Mesodermal cell (in vitro differentiated cells): ENCODE data around the gene ICOS.
"Not testable (repeated sequence)": the region's sequence is repeated elsewhere in the genome, so short reads cannot be mapped to it uniquely, and the experiment has no call there.

Source experiments
- H3K27ac ChIP-seq: 2 replicates; pipeline ENCODE4 v1.7.0; 2013; ENCODE audit warnings: mild to moderate bottlenecking, low read depth, low read length, moderate library complexity; ENCODE audit not compliant: severe bottlenecking
- H3K36me3 ChIP-seq: 2 replicates; pipeline ENCODE4 v1.7.1; 2013; ENCODE audit warnings: mild to moderate bottlenecking, low read length, moderate library complexity; ENCODE audit not compliant: control insufficient read depth, insufficient read depth
- H3K4me1 ChIP-seq: one replicate; pipeline ENCODE4 v1.7.1; 2013; ENCODE audit warnings: mild to moderate bottlenecking, low read length; ENCODE audit not compliant: insufficient read depth, control insufficient read depth, poor library complexity, severe bottlenecking
- H3K4me3 ChIP-seq: 2 replicates; pipeline ENCODE4 v1.7.0; 2013; ENCODE audit warnings: low read length, control low read depth, mild to moderate bottlenecking; ENCODE audit not compliant: insufficient read depth, poor library complexity, severe bottlenecking; ENCODE audit errors: extremely low read depth
- H3K9me3 ChIP-seq: 2 replicates; pipeline ENCODE4 v1.7.1; 2013; ENCODE audit warnings: mild to moderate bottlenecking, low read length, moderate library complexity; ENCODE audit not compliant: control insufficient read depth
- WGBS, 2 experiments: methylation state at CpG; one replicate each; pipeline ENCODE4 v1.1.5; 2013; ENCODE audit warnings: missing lambda C conversion rate in 2 of 2; ENCODE audit not compliant: insufficient coverage in 2 of 2; 5-methylcytosine and 5-hydroxymethylcytosine counted together

The ICOS gene

DNA sequence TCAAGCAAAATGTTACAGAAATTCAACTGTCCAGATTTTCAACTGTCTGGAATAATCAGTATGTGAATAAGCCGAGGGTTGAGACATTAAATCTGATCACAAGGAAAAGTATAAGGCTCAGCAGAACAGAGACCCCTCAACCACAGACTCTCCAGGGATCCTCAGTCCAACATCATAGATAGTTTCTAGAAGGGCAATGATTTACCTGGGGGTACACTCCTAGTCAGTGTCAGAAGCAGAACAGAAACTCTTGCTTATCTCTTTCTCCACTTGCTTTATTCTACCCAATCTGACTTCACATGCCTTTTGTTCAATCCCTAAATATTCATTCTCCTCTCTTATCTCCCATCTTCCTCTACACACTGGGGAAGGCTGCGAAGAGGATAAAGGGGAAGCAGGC, 36.4 kb downstream of the ICOS start:
- Histone ChIP-seq H3K4me1 (no peaks in the 10 kb centered on the region), H3K27ac (no peak overlapping the region), H3K36me3 (no peaks in the 10 kb centered on the region), H3K4me3 (no peak overlapping the region), H3K9me3 (no peaks in the 10 kb centered on the region)
- WGBS, 2 experiments, result no CpG with 5 or more reads among the region's 2 CpGs

GRCh38 chr2:203973676-203974075, 37.1 kb downstream of the ICOS start:
- Histone ChIP-seq H3K4me3 (no peak overlapping the region), H3K36me3 (no peaks in the 10 kb centered on the region), H3K27ac (no peak overlapping the region), H3K9me3 (no peaks in the 10 kb centered on the region), H3K4me1 (no peaks in the 10 kb centered on the region)
- 57 to 89% methylated on average over 1 to 3 of the region's 3 CpGs for WGBS, 2 experiments

GRCh38 chr2:203975912-203976311, 39.3 kb downstream of the ICOS start:
- no peaks in the 10 kb centered on the region for H3K4me1 ChIP-seq
- H3K36me3 ChIP-seq, result no peaks in the 10 kb centered on the region
- H3K4me3 ChIP-seq, result no peak overlapping the region
- no peaks in the 10 kb centered on the region for H3K9me3 ChIP-seq
- WGBS, 2 experiments, result 68 to 88% methylated on average over 2 of the region's 2 CpGs
- no peak overlapping the region for H3K27ac ChIP-seq

- WGBS, 2 experiments, result 89 to 100% methylated on average over 1 of the region's 3 CpGs
- Histone ChIP-seq H3K27ac (no peak overlapping the region), H3K4me1 (no peaks in the 10 kb centered on the region), H3K9me3 (no peaks in the 10 kb centered on the region), H3K36me3 (no peaks in the 10 kb centered on the region), H3K4me3 (no peak overlapping the region)
Observed at GRCh38 chr2:203982276-203982675, 45.7 kb downstream of the ICOS start.

DNA sequence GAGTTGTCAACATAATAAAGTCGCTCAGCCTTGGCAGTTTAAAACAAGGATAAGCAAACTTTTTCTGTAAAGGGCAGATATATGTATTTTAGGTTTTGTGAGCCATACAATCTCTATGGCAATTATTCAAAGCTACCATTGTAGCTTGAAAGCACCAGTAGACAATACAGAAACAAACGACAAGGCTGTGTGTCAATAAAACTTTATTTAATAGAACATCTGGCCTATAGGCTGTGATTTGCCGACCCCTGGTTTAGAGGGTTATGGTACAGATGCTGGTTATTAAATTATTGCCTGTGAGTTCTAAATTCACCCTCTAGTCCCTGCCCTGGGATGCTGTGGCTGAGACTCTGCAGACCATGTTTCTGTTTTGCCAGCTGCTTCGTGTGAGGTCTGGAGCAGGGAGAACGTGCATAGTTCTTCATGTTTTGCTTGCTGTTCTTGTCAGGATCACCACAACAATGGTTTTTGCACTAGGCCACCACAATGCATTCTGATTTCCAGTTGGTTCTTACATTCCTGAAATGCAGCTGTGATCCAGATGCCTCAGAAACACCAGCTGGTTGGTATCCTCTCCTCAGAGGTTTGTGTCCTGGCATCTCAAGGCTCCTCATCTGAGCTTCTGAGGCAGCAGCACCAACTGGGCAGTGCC, 46.6 kb downstream of the ICOS start:
- H3K4me3 ChIP-seq, result no peak overlapping the region
- H3K9me3 ChIP-seq, result no peaks in the 10 kb centered on the region
- 73 to 87% methylated on average over 3 of the region's 5 CpGs for WGBS, 2 experiments
- H3K27ac ChIP-seq, result no peak overlapping the region
- H3K36me3 ChIP-seq, result no peaks in the 10 kb centered on the region
- H3K4me1 ChIP-seq, result no peaks in the 10 kb centered on the region

- H3K4me3 ChIP-seq, H3K36me3 ChIP-seq, H3K27ac ChIP-seq, H3K4me1 ChIP-seq, H3K9me3 ChIP-seq: not testable (repeated sequence)
- whole genome bisulfite sequencing, 2 experiments, result 100% methylated on average over 1 of the region's 3 CpGs
Observed at GRCh38 chr2:203985978-203986377, 49.4 kb downstream of the ICOS start.

DNA sequence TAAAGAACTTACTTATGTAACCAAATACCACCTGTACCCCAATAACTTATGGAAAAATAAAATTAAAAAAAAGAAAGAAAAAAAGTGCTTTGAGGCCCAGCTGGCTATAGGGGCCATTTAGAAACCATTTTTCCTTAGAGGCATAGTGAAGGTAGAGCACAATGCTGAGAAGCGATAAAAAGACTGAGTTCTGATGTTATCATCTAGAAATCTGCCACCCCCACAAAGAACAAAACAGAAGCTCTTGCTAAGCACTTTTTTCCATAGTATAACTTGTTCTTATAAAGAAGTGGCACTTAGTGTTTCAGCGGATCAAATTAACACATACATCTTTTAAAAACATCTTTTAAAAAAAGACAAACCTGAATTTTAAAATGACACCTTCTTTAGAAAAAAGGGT, 51.4 kb downstream of the ICOS start:
- Histone ChIP-seq H3K36me3 (no peaks in the 10 kb centered on the region), H3K9me3 (no peaks in the 10 kb centered on the region), H3K4me3 (no peak overlapping the region), H3K27ac (no peak overlapping the region), H3K4me1 (no peaks in the 10 kb centered on the region)
- no CpG with 5 or more reads among the region's 2 CpGs for WGBS, 2 experiments

DNA sequence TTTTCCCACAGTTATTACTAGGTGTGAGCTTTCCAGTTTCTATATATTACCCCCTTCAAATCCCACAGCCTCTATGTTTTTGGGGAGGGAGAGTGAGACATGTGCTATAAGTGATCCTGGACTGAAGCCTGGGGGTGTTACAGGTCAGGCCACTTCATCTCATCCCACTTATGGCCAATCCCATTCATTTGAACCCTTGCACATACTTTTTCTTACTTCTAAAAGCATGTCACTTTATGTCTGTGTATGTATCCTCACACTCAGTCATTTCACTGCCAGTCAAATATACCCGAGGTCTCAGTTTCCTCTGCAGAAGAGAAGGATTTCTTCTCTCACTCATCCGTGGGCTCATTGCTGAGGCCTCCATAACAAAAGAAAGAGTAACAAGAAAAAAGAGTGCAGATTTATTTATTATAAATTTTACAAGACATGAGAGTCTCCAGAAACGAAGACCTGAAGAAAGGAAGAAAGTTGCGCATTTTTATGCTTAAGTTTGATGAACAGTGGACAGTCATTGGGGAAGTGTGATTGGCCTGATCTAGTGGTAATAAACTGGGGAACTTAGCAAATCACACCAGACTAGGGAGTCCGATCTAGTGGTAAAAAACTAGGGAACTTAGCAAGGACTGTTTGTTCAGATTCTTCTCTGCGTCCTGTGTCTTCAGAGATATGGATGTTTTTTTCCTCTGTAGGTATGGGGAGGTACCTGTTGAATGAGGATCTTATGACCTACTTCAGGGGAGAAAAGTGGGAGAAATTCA, 52.1 kb downstream of the ICOS start:
- WGBS, 2 experiments, result 87 to 95% methylated on average over 4 of the region's 6 CpGs
- Histone ChIP-seq H3K4me3 (no peak overlapping the region), H3K4me1 (no peaks in the 10 kb centered on the region), H3K9me3 (no peaks in the 10 kb centered on the region), H3K27ac (no peak overlapping the region), H3K36me3 (no peaks in the 10 kb centered on the region)

DNA sequence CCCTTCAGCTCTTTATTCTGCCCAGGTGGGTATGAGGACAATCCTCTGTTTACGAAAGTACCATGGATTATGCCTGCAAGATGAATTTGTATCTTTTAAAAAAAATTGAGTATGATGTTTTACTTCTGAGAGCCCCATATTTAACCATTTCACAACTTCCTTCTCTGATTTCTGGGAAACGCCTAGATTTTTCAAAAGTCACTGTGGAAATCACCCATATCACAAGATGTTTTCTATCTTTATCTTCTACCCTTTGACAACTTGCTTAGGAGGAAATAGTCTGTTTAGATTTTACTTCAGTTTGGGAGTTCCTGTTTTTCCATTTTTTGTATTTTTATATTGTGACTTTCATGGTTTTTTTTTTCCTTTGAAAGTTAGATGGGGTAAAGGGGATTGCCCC, 53.0 kb downstream of the ICOS start:
- Histone ChIP-seq H3K4me1 (no peaks in the 10 kb centered on the region), H3K9me3 (no peaks in the 10 kb centered on the region), H3K36me3 (no peaks in the 10 kb centered on the region), H3K27ac (no peak overlapping the region), H3K4me3 (no peak overlapping the region)
- WGBS, 2 experiments, result no CpG with 5 or more reads among the region's 2 CpGs

- no peaks in the 10 kb centered on the region for H3K36me3 ChIP-seq
- no peak overlapping the region for H3K27ac ChIP-seq
- WGBS, 2 experiments, result no CpG with 5 or more reads among the region's 1 CpG
Observed at GRCh38 chr2:203992509-203992908, 55.9 kb downstream of the ICOS start.

GRCh38 chr2:203993011-203993410, 56.4 kb downstream of the ICOS start:
- Histone ChIP-seq H3K9me3 (no peaks in the 10 kb centered on the region), H3K36me3 (no peaks in the 10 kb centered on the region), H3K4me1 (no peaks in the 10 kb centered on the region), H3K4me3 (no peak overlapping the region), H3K27ac (no peak overlapping the region)
- whole genome bisulfite sequencing, 2 experiments, result 85 to 87% methylated on average over 4 of the region's 4 CpGs

More at GRCh38 chr2:203992509-203992908, 55.9 kb downstream of the ICOS start:
- no peaks in the 10 kb centered on the region for H3K4me1 ChIP-seq
- no peak overlapping the region for H3K4me3 ChIP-seq
- H3K9me3 ChIP-seq, result no peaks in the 10 kb centered on the region
